GM04504 (cell line): ENCODE data around the gene MPPED2.
"Not testable (repeated sequence)": the region's sequence is repeated elsewhere in the genome, so short reads cannot be mapped to it uniquely, and the experiment has no call there.

Source experiments
- DNase-seq: peaks from one replicate; pipeline ENCODE4 v3.0.0-alpha.2; 2012; ENCODE audit warnings: low read depth

MPPED2 gene

GRCh38 chr11:30578406-30578805 is 7.7 kb downstream of the MPPED2 start:
- DNase-seq, result no peak

GRCh38 chr11:30573951-30574350 is 12.2 kb downstream of the MPPED2 start:
- no peak for DNase-seq

- no peak for DNase-seq
These were observed 17.2 kb downstream of the MPPED2 start for GRCh38 chr11:30568931-30569330.

- DNase-seq, result no peak
These were observed 18.5 kb downstream of the MPPED2 start for GRCh38 chr11:30567644-30568043.

GRCh38 chr11:30567120-30567519 is 19.0 kb downstream of the MPPED2 start:
- no peak for DNase-seq

GRCh38 chr11:30566482-30566881 is 19.7 kb downstream of the MPPED2 start:
- DNase-seq, result no peak

GRCh38 chr11:30565027-30565426 is 21.1 kb downstream of the MPPED2 start:
- DNase-seq, result no peak

GRCh38 chr11:30561691-30562415 is 24.3 kb downstream of the MPPED2 start:
- DNase-seq, result no peak

GRCh38 chr11:30560206-30561106 is 25.7 kb downstream of the MPPED2 start:
- no peak for DNase-seq

- DNase-seq, result no peak
These were observed 27.1 kb downstream of the MPPED2 start for GRCh38 chr11:30559004-30559403.

- not testable (repeated sequence) for DNase-seq
These were observed 31.6 kb downstream of the MPPED2 start for GRCh38 chr11:30554587-30554986.

- DNase-seq, result no peak
These were observed 32.5 kb downstream of the MPPED2 start for GRCh38 chr11:30553521-30554110.

- no peak for DNase-seq
These were observed 33.3 kb downstream of the MPPED2 start for GRCh38 chr11:30552839-30553238.

GRCh38 chr11:30550022-30550542 is 36.1 kb downstream of the MPPED2 start:
- DNase-seq, result no peak

- DNase-seq, result no peak
These were observed 36.6 kb downstream of the MPPED2 start for GRCh38 chr11:30549565-30549964.

- DNase-seq, result no peak
These were observed 39.8 kb downstream of the MPPED2 start for GRCh38 chr11:30546334-30546733.

GRCh38 chr11:30545507-30545906 is 40.6 kb downstream of the MPPED2 start:
- no peak for DNase-seq

GRCh38 chr11:30543066-30543465 is 43.1 kb downstream of the MPPED2 start:
- DNase-seq, result no peak

- DNase-seq, result no peak
These were observed 45.4 kb downstream of the MPPED2 start for GRCh38 chr11:30540781-30541180.

- DNase-seq, result no peak
These were observed 47.9 kb downstream of the MPPED2 start for GRCh38 chr11:30538251-30538650.

- no peak for DNase-seq
These were observed 50.3 kb downstream of the MPPED2 start for GRCh38 chr11:30535818-30536217.

GRCh38 chr11:30533445-30533947 is 52.7 kb downstream of the MPPED2 start:
- no peak for DNase-seq
